HK-2 (cell line): ENCODE data around the gene IL26.

ENCODE experiments used
- DNase-seq: peaks from one replicate; pipeline ENCODE4 v3.0.0-alpha.2; 2018; ENCODE audit not compliant: unreplicated experiment

Gene IL26

GRCh38 chr12:68225576-68226476 lies at the start of gene IL26:
TSS of gene IL26 (minus strand) at chr12:68225810. CDS start at chr12:68225756, 54 bp downstream.
- DNase-seq, result no peak

DNA sequence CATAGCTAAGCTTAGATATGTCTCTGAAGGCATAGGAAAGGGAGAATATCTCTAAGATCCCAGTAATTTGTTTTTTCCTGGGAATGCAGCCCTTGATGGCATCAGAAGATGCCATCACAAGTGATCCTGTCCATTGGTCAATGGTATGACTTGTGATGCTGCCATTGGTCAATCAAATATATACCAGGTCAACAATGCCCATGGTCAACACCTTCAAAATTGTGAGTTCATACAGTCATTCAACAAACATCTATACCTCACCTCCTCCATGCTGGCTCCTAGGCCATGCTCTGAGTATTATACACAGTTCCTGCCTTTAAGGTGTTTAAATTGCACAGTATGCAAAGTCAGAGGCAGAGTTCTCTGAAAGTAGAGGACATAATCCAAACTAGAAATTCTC lies 47.1 kb upstream of the IL26 start:
- no peak for DNase-seq

DNA sequence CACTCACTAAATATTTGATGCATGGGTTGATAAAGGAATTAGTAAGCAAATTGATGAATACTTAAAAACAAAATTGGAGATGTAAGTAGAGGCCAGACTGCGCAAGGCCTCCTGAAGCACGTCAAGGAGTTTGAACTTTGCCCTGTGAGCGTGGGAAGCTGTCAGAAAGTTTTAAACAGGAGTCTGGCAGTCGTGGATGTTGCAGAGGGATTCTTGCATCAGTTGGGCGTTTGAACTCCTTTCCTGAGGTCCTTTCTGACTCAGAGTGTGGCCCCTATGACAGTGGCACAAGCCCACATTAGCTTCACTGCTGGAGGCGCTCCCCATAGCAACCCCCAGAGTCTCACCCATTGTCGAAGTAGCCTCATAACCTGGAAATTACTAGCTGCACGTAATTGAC lies 45.7 kb upstream of the IL26 start:
- no peak for DNase-seq

GRCh38 chr12:68270358-68270757 lies 44.7 kb upstream of the IL26 start:
- peak; percentile 8 for DNase-seq

DNA sequence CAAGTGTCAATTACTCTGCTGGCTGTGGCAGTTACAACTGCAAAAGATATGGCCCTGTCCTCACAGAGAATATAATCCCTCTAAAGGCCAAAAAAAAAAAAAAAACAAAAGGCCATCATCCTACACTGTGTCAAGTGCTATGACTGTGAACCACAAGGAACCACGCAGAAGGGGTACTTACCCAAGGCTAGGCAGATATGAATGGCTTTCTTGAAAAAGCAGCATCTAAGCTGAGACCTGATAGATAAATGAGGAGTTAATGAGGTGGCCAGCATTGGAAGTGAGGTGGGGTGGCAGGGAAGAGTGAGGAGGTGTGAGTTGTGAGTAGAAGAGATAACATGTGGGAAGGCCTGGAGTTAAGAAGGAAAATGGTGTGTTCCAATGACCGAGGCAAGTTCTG lies 44.2 kb upstream of the IL26 start:
- DNase-seq, result no peak

GRCh38 chr12:68268967-68269366 lies 43.4 kb upstream of the IL26 start:
- no peak for DNase-seq

DNA sequence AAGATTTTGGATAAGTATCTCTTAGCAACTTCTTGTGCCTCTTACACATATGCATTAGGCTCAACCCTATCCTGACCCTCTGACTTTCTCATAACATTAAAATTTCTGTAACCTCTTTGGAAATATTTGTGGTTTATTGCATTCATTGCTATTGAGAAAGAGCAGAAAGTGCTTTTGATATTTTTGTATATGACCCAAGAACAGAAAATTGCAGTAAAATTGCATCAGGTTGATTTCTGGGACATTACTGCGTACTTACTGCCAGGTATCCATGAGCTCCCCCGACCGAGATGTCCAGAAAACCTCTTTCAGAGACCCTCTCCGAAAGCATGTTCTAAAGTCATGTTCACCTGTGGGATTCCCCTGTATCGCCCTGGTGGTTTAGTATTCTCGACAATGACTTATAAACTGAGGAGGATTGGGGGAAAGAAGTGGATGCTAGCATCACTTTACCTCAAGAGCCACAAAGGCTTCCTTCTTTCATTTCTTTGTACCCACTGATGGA lies 42.3 kb upstream of the IL26 start:
- no peak for DNase-seq

DNA sequence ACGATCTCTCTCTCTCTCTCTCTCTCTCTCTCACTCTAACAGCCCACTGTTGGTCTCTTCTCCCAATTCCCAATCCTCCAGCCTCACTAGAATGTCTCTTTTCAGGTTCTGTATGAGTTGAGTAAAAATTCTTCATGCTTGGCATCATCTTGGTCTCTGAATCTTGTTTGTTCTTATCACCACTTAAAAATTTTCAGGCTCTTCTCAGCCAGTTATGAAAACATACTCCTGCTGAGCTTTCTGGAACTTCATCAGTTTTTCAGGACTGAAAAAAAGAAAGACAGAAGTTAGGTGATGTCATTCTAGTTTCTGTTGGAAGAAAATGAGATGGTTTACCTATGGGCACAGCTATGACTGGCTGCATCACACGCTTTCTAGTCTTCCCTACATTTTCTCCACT lies 39.2 kb upstream of the IL26 start:
- no peak for DNase-seq

DNA sequence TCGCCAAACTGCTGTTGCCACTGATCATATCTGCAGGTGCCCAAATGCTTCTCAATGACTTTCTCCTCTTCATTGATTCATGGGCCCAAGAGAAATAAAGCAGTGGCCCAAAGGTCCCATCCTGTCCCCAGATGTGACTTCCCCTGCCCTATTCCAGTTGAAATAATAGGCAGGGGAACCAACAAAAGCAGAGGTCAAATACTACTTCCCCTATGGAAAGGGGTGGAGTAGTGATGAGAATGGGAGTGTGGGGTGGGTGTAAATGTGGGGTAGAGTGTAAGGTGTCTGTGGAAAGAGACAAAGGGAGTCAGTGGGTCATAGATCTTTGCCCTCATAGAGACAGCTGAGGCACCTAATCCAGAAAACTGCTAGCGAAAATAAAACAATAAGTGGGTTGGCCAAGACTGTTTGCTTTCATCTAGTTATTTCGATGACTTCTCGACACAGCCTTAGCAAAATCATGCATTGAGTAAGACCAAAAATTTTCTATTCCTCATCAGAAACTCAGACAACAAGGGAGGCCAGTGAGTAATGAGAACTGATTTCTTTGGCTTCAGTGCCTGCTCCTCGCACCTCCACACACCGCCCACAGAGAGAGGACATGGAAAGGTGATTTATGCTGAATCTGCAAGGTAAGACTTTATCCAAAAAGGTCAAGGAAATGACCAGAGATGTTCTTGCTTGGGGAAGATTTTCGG lies 38.7 kb upstream of the IL26 start:
- no peak for DNase-seq

- DNase-seq, result no peak
Measured at GRCh38 chr12:68263366-68263765, 37.8 kb upstream of the IL26 start.

DNA sequence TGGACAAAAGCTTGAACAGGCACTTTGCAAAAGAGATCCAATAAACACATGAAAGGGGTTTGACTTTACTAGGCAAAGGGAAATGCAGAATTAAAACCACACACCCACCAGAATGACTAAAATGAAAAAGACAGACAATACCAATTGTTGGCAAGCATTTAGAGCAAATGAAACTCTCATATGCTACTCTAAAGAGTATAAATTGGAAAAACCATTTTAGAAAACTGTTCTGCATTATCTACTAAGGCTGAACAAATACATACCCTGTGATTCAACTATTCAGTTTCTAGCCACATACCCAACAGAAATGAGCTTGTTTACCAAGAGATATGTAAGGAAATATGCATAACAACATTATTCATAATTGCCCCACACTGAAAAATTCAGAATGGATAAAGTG lies 36.3 kb upstream of the IL26 start:
- no peak for DNase-seq

DNA sequence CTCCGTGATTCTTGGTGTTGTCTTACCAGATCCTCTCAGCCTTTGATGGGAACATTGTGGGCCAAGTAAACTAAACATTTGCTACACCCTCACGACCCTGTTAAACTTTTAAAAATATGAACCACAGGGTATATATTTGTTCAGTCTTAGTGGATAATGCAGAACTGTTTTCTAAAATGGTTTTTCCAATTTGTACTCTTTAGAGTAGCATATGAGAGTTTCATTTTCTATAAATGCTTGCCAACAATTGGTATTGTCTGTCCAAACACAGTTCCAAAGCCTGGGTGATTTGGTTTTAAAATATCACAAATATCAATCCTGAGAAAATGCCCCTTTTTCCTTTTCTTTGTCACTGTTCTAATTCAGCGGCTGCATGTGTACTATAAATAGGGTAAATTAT lies 34.5 kb upstream of the IL26 start:
- no peak for DNase-seq

GRCh38 chr12:68259318-68259940 lies 33.8 kb upstream of the IL26 start:
- DNase-seq, result peak; percentile 13

DNA sequence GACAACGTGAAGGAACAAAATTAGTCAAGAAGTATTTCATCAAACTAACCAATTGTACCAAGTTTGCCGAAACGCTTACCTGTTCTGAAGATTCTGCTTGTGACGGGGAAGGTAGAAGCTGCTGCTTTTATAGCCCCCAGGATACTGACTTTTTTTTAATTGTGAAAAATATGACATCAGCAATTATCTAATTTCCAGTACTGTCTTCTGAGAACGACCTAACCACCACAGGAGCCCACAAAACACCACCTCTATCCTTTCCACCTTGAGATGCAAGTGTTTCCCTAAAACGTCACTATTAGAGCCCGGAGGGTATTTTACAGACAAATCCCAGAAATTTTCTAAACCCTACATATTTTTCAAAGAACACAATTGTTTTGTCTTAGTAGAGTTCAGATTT lies 27.9 kb upstream of the IL26 start, which contains the start of gene IL22:
Gene IL22, minus strand, starts transcription at position 101 of the 400 bp plus-strand sequence. CDS start 156 bp downstream, outside the sequence.
- DNase-seq, result no peak

DNA sequence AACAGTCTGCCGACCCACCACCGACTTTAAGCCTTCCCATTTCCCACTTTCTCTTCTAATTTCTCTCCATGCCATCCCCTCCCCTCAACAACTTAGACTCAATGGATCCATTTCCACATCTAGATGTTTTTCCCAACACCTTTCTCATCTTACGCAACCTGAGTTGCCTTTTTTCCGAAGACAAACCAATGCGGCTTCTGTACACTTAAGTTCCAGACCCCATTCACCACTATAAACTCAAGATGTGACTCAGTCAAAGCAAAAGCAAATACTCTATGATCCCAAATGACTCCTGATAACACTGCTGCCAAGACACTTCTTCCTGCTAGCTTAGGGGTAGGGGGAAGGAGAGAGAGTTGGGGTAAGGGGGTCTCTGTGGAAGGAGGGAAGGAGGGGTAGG lies 26.5 kb upstream of the IL26 start:
- DNase-seq, result no peak

GRCh38 chr12:68250454-68250853 lies 24.8 kb upstream of the IL26 start:
- no peak for DNase-seq

DNA sequence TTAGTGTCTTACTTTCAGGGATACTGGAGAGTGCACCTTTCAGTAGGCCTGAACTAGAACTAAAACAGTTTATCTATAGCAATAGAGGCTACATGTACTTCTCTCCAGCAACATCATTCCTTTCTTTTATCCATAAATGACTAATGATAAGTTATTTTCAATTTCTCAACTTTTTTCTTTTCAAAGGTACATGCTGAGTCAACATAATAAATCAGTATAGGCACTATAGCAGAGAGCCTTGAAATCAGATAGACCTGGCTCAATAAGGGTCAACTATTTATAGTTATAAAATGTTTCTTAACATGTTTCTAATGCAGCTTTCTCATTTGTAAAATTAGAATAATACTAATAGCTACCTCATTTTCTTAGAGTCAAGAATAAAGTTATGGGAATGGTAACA lies 22.2 kb upstream of the IL26 start:
- DNase-seq, result no peak

DNA sequence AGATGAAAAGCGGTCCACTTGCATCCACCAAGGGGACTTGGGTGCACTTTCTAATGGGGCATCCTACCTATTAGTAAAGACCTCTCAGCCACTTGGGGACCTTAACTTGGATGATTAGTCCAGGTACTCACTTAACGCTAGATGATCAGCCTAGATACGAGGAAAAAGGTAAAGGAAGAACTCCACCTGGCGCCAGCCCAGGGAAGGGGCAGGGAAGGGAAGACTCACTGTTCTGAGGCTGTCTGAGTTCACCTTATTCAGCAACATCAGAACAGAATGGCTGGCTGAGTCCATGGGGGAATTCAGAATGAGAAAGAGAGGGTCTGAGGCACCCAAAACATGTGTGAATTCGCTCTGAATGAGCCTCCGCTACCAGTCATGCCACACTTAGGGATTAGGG lies 20.7 kb upstream of the IL26 start:
- no peak for DNase-seq

- DNase-seq, result no peak
Measured at GRCh38 chr12:68245180-68246021, 19.8 kb upstream of the IL26 start.

DNA sequence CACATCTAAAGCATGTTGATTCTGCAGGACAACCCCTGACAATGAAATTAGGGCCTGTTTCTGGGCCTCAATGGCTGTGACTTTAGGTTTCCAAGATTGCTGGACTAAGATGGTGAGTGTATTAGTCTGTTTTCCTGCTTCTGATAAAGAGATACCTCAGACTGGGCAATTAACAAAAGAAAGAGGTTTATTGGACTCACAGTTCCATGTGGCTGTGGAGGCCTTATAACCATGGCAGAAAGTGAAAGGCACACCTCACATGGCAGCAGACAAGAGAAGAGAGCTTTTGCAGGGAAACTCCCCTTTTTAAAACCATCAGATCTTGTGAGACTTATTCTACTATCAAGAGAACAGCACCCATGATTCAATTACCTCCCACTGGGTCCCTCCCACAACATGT lies 17.2 kb upstream of the IL26 start:
- no peak for DNase-seq

- DNase-seq, result no peak
Measured at GRCh38 chr12:68240975-68241374, 15.4 kb upstream of the IL26 start.

GRCh38 chr12:68240079-68240478 lies 14.5 kb upstream of the IL26 start:
- DNase-seq, result no peak
